NCI-H524 treated with DMSO at 0.1 percent for 48 hours (cell line): ENCODE data around the gene BPIFB1.

Experiments
- DNase-seq: peaks from one replicate; lab custom pipeline; 2025; lab: John Stamatoyannopoulos, UW

Gene BPIFB1

DNA sequence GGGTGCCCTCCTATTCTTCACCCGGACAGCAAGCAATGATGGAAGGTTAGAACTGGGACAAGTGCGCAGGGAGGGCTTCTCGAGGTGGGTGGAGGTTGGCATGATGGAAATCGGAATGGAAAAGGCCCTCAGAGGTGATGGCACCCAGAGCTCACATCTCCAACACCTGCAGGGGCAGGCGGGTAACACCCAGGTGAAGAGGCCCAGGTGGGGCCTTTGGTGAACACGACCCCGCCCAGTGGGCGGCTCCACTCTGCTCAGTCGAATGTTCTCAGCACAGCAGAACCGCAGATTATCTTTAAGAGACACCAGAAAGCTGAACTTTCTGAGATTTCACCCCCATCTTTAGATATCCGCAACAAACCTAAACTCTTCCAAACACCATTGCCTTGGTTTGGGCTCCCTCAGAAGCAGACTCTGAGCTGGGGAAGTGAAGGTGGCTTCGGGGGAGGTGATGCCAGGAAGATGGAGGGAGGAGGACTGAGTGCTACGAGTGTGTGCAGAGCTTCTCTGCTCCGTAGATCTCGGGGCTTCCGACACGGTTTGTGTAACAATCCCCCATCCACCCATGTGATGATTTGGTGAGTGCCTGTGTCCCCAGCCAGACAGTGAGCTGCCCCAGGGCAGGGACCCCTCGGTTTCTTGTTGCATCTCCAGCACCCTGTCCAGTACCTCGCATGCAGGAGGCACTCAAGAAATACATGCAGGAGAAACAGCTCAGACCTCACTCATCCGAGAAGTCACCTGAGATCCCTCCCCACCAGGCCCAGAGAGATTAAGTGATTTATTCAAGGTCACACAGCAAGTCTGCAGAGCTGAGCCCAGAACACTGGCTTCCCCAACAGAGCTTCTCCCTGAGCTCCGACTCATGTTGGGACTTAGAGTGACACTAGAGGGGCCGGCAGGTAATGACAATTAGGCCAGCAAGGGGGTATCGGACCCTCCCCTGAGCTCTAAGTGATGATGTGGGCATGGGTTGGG, 45.4 kb downstream of the BPIFB1 start:
- DNase-seq = no peak

DNA sequence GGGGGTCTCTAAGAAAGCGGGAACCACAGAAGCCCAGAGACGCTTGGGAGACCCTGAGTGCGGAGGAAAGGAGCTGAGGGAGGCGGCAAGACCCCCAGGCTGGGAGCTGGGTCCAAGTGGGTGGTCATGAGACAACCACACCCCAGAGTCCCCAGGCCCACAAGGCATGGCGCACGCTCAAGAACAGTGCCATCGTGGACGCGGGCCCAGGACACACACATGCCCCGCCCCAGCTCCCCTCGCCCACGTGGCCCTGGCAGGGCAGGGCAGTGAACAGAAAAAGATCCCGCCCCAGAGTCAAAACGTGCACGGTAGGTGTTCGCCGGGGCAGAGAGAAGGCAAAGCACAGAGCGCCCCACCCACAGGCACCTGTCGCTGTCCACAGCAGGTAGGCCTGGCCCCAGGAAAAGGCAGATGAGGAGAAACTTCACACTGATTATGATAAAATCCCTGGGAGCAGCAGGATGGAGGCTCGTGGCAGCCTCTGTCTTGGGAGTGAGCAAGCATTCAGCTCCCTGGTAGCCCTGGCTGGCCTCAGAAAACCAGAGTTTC, 50.0 kb downstream of the BPIFB1 start:
- DNase-seq = no peak

DNA sequence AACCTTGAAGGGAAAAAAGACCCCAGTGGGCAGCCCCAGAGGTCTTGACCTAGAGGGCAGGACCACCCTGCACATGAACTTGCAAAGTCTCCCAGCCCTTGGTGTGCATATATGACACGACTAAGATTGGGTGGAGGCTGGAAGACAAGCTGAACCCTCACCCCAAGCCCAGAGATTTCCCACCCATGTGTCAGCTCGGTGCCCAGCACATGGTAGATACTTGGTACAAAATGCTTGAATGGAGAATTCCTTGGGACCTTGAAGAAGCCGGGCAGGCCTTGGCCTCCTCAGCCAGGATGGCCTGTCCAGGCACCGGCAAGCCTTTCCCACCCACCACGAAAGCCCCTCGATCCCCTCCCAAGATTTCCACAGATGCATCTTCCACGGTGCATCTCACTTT, 50.6 kb downstream of the BPIFB1 start:
- no peak for DNase-seq

DNA sequence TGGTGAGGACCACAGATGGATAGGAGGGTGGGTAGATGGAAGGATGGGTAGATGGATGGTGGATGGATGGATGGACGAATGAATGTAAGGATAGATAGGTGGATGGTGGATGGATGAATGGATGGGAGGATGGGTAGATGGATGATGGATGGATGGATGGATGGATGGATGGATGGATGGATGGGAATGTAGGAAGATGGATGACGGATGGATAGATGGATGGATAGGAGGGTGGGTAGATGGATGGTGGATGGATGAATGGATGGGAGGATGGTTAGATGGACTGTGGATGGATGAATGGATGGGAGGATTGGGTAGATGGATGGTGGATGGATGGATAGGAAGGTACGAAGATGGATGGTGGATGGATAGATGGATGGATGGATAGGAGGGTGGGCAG, 51.1 kb downstream of the BPIFB1 start:
- DNase-seq = no peak

DNA sequence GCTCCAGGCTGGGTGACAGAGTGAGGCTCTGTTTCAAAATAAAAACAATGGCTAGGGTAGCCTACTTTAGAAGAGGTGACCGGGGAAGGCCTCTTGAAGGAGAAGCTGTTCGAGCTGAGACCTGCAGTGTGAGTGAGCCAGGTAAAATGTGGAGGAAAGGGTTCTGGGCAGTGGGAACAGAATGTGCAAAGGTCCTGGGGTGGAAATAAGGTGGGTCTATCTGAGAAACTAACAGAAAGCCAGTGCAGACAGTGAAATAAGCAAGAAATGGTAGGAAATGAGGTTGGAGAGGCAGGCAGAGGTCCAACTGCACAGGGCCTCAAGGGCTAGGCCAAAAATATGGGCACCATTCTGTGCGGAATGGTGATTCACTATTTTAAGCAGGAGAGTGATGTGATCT, 53.4 kb downstream of the BPIFB1 start:
- no peak for DNase-seq

DNA sequence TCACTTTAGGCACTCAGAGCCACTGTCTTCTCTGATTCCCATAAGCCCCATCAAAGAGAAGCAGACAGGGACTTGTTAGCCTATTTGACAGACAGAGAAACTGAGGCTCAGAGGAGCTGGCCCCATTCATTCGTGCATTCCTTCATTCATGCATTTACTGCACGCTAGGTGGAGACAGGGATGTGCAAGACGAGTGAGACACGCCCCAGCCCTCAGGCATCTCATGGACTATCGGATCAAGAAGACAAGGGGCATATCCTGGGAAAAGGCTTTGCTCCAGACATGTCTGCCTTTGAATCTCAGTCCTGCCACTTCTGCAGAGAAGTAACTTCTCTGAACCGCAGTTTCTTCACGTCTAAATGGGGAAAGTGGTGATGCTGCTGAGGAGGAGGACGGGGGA, 54.1 kb downstream of the BPIFB1 start:
- no peak for DNase-seq

DNA sequence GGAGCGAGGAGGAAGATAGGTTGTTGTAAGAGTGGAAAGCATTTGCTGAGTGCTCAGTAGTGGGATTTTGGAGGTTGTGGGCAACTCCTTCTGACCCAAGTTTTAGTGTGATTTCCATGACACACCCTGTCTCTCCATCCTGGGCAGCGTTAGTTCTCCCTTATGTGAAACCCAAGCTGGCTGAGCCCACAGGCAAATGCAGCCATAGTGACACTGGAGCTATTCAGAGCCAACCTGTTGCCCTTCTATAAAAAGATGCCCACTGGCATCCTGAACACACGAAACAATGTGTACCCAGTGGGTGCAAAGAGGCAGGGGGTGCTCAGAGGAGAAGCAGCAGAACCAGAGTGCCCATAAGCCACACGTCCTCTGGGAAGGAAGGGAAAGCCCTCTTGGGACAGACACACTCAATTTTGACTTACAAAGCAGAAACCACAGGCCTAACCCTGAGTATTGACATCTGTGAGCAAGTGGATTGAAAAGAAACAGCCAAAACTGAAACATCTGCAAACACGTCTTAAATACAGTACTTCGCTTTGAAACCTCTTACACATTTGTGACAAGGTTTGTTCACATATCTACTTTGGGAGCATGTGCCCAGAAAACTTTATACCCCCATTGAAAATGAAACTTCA, 54.6 kb downstream of the BPIFB1 start:
- DNase-seq = no peak

DNA sequence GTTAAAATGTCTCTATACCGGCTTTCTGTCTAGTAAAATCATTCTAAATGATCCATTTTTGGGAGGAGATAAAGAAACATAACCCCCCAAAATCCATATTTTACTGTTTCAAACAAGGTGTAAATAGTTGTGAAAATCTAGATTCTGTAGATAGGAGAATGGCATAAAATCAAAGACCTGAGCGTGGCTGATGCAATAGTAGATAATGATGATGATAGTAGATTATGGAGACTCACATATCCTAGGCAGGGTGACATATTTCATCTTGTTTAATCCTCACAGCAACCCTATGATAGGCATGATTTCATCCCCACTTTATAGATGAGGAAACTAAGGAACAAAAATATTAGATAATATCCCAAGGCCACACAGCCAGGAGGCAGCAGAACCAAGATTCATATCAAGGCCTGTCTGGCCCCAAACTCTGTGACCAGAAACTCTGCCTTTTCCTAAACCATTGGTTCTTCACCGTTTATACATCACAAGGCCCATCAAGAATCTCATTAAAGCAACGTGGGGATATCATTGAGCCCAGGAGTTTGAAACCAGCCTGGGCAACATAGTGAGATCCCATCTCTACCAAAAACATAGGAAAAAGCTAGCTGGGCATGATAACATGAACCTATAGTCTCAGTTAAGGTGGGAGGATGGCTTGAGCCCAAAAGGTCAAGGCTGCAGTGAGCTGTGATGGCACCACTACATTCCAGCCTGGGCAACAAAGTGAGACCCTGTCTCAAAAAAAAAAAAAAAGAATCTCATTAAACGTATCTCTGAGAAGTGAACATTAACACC, 55.6 kb downstream of the BPIFB1 start:
- no peak for DNase-seq

DNA sequence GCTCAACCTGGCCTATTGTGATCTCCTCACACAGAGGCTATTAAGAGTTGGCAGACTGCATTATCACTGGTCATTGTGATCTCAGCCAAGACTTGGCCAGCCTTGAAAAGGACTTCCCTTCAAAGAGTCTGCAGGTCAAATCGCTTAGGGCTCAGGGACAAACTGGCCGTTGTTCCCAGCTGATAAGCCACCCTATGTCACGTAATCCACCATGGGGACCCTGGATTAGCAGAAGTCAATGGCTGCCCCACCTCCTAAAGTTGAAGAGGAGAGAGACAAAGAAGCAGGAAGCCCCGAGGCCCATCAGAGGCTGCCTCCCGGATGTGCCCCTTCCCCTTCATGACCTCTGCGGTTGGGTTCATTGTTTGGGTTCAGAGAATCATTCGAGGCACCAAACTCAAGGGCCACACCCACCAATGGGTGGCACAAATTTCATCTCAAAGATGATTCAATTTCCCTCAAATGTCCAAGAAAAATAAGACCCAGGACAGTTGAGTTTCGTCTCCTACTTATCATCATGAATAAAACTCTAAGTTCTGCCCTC, 56.6 kb downstream of the BPIFB1 start:
- DNase-seq = no peak

DNA sequence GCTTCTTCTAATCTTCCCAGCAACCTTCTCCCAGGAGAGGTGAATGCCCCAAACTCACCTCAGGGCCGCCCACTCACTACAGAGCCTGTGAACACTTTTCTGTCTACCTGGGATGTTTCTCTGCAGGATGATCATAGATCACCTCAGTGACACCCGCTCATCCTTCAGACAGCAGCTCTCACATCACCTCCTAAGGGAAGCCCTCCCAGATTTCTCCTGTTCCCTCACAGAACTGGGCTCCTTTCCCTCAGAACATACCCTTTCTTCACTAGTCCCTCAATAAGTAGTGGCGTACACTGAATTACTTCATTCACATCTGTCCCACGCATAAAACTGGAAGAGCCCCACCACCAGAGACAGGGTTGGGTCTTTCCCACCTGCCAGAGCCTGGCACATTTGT, 60.5 kb downstream of the BPIFB1 start:
- DNase-seq = no peak

DNA sequence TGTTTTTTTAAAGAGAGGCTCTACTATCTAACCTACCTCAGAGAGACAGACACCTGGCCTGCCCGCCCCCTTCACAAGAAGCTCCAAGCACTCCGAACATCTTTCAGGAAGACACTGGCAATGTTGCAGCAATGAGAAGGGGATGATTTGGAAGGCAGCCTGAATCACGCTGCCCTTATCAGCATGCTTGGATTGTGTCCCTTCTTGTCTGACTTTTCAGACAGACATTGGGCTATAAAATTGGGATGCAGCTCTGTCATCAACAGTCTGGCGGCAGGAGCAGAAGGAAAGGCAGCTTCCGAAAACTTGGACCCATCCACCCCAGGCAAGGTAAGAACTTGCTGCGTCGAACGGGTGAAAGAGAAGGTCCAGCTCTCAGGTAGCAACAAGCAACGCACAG, 62.3 kb downstream of the BPIFB1 start:
- no peak for DNase-seq

DNA sequence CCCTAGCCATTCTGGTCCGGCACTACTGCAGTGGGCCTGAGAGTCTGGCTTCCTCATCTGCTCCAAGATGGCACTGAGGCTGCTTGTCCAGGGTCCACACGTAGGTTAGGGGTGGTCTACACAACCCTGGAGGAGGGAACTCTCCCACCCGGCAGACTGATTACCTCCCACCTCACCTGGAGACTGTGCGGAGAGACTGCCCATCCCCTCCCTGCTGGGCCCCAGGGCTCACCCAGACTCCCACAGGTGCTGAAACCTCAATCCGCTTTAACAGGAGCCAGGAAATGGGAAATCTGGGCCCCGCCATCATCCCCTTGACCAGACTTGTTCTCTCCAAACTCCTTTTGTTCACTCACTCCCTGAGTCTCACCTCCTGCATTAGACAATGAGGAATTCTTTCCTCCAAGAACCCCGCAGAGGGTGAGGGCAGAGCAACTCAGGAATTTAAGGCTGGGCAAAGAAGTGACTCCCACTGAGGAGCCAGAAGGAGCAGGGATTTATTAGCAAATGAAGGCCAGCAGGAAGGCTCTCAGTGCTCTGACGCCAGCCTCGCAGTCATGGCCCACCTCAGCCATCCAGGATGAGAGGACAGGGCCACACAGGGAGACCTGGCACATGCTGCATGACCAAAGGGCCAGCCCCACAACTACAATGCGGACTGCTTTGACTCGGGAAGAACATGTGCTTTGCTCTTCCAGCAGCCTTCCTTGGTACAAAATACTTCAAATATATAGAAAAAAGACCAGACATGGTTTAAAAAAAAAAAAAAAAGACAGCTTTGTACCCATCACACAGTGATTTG, 65.3 kb downstream of the BPIFB1 start:
- DNase-seq = no peak

DNA sequence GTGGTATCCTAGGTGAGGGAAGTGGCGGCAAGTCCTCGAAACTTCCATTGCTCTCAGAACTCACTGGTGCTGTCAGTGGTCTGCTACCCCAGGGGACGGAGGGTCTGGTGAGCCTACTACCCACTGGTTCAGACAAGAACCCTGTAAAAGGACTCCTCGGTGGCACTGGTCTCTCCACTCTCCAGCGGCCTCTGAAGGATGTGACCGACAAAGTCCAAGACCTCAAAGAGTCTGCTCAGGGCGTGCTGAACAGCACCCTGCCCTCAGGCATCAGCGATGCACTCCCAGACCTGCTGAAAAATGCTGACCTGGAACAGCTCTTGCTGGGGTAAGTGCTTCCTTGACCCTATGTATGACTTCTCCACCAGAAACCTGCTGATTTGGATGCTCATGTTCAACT, 66.5 kb downstream of the BPIFB1 start:
- DNase-seq = no peak

DNA sequence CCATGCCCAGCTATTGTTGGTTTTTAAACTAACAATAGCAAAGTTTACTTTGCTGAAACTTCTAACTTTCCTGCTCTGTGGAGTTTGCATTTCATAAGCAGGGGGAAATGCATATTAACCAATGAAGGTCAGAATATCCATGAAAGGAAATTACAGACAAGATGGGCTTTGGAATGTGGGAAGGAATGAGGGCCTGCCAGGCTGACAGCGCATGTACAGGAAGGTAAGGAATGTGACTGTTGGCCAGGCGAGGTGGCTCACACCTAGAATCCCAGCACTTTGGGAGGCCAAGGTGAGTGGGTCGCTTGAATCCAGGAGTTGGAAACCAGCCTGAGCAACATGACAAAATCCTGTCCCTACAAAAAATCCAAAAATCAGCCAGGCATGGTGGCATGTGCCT, 68.7 kb downstream of the BPIFB1 start:
- no peak for DNase-seq

DNA sequence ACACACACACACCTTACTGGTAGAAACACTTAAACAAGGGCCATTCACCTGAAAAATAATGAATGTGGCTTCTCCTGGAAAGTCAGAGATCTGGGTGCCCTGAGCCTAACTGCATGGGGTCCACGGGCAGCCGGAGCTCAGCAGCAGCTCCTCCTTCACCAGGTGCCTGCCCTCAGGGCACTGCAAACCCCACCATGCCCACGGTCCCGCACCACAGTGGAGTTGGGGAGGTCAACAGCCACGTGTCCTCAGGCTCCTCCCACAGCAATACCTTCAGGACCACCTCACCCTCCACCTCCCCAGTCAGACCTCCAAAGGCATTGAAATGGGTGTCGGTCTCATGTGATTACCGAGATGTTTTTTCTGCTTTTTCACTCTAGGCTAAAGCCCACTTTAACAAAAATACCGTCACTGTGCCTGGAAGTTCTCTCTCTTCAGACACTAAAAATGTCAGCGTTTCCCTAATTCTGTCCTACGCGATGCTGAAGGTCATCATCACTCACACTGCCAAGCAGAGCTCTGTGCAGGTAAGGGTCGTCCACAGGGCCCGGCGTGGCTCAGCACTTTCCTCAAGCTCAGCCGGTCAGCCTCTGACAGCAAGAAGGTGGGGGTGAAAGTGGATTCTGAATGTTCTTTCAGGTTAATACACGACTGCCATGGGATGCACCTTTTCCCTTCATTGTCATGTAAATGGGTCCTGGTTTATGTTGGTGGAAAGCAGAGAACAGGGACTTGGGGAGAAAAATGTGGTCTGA, 69.4 kb downstream of the BPIFB1 start:
- no peak for DNase-seq

DNA sequence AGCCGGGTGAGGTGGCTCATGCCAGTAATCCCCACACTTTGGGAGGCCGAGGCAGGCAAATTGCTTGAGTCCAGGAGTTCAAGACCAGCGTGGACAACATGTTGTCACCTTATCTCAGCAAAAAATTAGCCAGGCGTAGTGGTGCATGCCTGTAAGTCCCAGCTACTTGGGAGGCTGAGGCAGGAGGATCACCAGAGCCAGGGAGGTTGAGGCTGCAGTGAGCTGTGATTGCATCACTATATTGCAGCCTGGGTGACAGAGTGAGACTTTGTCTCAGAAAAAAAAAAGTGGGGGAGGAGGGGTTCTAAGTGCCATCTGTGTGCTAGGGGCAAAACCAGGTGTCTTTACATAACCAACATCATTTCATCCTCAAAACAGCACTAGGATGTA, 70.0 kb downstream of the BPIFB1 start:
- no peak for DNase-seq
